Caco-2 (cell line): ENCODE data around the gene GDPD4. TPM values are rescaled to one million over a fixed set of nuclear protein-coding genes. Genes with fewer than 3 reads are reported as not detected.

Experiments used
- BruUV-seq: library from RNA; stranded (reverse); fragments of 400-500 nt; replicated peaks from 2 replicates; lab custom pipeline; 2021; lab: Mats Ljungman, UMichigan
- CTCF ChIA-PET: fragments of 300-600 bp; sonication (Branson Sonifier 250); formaldehyde crosslinking; loops from one replicate; lab custom pipeline; 2022; ENCODE audit warnings: antibody characterized with exemption; lab: Charles Lee
- POLR2A ChIA-PET: fragments of 300-600 bp; sonication (Branson Sonifier 250); formaldehyde crosslinking; loops from one replicate; lab custom pipeline; 2022; ENCODE audit warnings: antibody characterized with exemption; lab: Charles Lee
- DNase-seq, 2 experiments: peaks; one replicate each; pipeline versions ENCODE4 v3.0.0 to v3.0.0-alpha.2; 2020 to 2022
- H3K27me3 ChIP-seq: replicated peaks from 2 replicates; pipeline ENCODE4 v1.6.0; 2011; ENCODE audit warnings: low read length; ENCODE audit not compliant: control insufficient read depth, insufficient read depth
- H3K36me3 ChIP-seq: 2 replicates; pipeline ENCODE4 v1.5.1; 2011; ENCODE audit warnings: low read length; ENCODE audit not compliant: control insufficient read depth, insufficient read depth
- H3K4me1 ChIP-seq: fragments of 250-450 bp; sonication (Bioruptor Pico); 2 replicates; pipeline ENCODE4 v1.5.1; 2020; ENCODE audit warnings: mild to moderate bottlenecking
- H3K4me3 ChIP-seq: 2 replicates; pipeline ENCODE4 v1.5.1; 2011; ENCODE audit warnings: low read depth, mild to moderate bottlenecking, control low read depth, low read length
- H3K9me3 ChIP-seq: fragments of 250-450 bp; sonication (Bioruptor Pico); 2 replicates; pipeline ENCODE4 v1.5.1; 2020; ENCODE audit warnings: mild to moderate bottlenecking, moderate library complexity
- H3K27ac Mint-ChIP-seq: one replicate; pipeline ENCODE4 v1.8.0; 2022; ENCODE audit warnings: mixed read lengths; ENCODE audit not compliant: unreplicated experiment
- H3K27me3 Mint-ChIP-seq: one replicate; pipeline ENCODE4 v1.8.0; 2022; ENCODE audit warnings: mixed read lengths; ENCODE audit not compliant: insufficient read depth, unreplicated experiment
- H3K36me3 Mint-ChIP-seq: one replicate; pipeline ENCODE4 v1.8.0; 2022; ENCODE audit warnings: mild to moderate bottlenecking, mixed read lengths; ENCODE audit not compliant: insufficient read depth, unreplicated experiment
- H3K4me1 Mint-ChIP-seq: one replicate; pipeline ENCODE4 v1.8.0; 2022; ENCODE audit warnings: low read depth, mixed read lengths; ENCODE audit not compliant: unreplicated experiment
- H3K4me3 Mint-ChIP-seq: one replicate; pipeline ENCODE4 v1.8.0; 2022; ENCODE audit warnings: mild to moderate bottlenecking, moderate library complexity, mixed read lengths; ENCODE audit not compliant: unreplicated experiment
- H3K9me3 Mint-ChIP-seq: one replicate; pipeline ENCODE4 v1.8.0; 2022; ENCODE audit warnings: mixed read lengths; ENCODE audit not compliant: unreplicated experiment
- intact Hi-C: fragments of 100-400 bp; cut with micrococcal nuclease; formaldehyde crosslinking; loops from one replicate; pipeline ENCODE4 v1.10.0; 2022; ENCODE audit not compliant: unreplicated experiment
- total RNA-seq: library from RNA; stranded (reverse); gene quantifications from 2 replicates; pipeline ENCODE4 v1.2.3, GENCODE V29; 2022
- TF ChIP-seq, protein P1 (sequence below), 2 experiments: fragments of 200-600 bp in 1 of 2; IDR thresholded peaks; 1 replicate in 1 of 2; 2 replicates in 1 of 2; pipeline versions ENCODE4 v1.5.1 to v1.8.0; 2011 to 2022; ENCODE audit warnings: antibody characterized with exemption in 1 of 2, control low read depth in 1 of 2, inconsistent platforms in 1 of 2, low read depth in 1 of 2, low read length in 1 of 2, mild to moderate bottlenecking in 1 of 2, moderate library complexity in 1 of 2; ENCODE audit not compliant: insufficient read depth in 1 of 2, severe bottlenecking in 1 of 2, unreplicated experiment in 1 of 2

GDPD4 gene
- total RNA-seq, 1 experiment from 2014 or later: not detected

DNA sequence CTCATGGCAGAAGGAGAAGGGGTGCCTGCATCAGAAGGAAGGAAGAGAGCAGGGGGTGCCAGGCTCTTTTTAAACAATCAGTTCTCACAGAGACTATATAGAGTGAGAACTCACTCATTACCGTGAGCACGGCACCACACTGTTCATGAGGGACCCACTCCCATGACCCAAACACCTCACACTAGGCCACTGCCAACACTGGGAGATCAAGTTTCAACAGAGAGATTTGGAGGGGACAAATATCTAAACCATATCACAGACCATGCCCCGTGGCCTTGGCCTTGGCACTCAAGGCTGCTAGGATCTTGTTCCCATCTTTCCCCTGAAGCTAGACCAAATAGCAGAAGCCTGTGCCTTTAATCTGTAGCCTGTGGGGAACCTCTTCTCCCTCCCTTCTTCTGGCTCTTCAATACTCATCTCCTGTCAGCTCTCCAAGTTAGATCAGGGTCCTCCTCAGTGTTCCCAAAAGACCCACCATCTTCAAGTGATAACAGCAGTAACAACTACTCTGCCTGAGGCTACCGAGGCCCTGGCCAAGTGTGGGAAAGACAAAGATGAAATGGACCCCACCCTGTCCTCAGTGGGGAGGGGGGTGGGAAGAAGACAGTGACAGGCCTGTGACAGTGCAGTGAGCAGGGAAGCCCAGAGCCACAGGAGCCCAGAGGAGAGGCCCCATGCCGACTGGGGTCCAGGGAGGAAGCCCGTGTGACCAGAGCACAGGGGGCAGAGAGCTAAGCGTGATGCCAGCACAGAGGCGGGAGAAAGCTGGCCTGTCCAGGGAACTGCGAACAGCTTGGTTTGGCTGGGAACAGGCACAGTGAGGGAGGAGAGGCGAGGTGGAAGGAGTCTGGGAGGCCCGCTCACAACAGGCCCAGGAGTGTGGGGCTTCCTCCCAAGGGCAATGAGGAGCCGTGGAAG lies 100.9 kb downstream of the GDPD4 start:
- BruUV-seq: no TSS peak
- intact Hi-C loops: no loop called here

DNA sequence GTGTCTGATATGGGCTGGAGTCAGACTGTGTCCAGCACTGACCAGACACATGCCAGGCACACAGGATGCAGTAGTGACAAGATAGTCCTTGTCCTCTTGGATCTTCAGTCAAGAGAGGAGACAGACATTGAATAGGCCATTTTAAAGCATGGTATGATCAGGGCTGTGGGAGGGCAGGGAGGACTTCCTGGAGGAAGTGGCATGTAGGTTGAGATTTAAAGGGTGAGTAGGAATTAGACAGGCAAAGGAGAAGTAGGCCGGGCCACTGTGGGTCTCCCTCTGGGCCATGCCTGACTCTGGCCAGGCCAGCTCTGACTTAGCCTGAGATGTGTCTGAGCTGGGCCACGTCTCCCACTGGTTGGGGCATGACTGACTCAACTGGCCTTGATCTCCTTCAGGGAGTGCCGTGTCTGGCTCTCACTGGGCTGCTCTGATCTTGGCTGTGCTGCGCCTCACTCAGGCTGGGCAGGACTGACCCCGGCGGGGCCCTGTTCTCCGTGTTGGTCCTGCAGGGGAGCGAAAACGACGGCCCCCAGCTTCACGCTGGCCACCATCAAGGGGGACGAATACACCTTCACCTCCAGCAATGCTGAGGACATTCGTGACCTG lies 102.2 kb downstream of the GDPD4 start:
- no peaks in the 10 kb centered on the region for H3K27me3 Mint-ChIP-seq

More for the DNA sequence above, 100.9 kb downstream of the GDPD4 start:
- ChIA-PET POLR2A (no interaction called here), CTCF (no interaction called here)
- no peak overlapping the region for H3K4me3 ChIP-seq
- Mint-ChIP-seq H3K9me3 (no peaks in the 10 kb centered on the region), H3K27me3 (no peaks in the 10 kb centered on the region), H3K4me3 (no peak overlapping the region), H3K27ac (no peak overlapping the region), H3K4me1 (no peaks in the 10 kb centered on the region), H3K36me3 (no peaks in the 10 kb centered on the region)
- peak in 1 of 2 experiments; percentile 35 for DNase-seq
- no peaks in the 10 kb centered on the region for H3K27me3 ChIP-seq
- no peaks in the 10 kb centered on the region for H3K9me3 ChIP-seq
- no peaks in the 10 kb centered on the region for H3K4me1 ChIP-seq
- TF ChIP-seq, protein P1, sequence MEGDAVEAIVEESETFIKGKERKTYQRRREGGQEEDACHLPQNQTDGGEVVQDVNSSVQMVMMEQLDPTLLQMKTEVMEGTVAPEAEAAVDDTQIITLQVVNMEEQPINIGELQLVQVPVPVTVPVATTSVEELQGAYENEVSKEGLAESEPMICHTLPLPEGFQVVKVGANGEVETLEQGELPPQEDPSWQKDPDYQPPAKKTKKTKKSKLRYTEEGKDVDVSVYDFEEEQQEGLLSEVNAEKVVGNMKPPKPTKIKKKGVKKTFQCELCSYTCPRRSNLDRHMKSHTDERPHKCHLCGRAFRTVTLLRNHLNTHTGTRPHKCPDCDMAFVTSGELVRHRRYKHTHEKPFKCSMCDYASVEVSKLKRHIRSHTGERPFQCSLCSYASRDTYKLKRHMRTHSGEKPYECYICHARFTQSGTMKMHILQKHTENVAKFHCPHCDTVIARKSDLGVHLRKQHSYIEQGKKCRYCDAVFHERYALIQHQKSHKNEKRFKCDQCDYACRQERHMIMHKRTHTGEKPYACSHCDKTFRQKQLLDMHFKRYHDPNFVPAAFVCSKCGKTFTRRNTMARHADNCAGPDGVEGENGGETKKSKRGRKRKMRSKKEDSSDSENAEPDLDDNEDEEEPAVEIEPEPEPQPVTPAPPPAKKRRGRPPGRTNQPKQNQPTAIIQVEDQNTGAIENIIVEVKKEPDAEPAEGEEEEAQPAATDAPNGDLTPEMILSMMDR (IDR thresholded peaks at IDR 0.05; ENCODE audit: insufficient read depth in 1 of 2, low read depth in 1 of 2, low read length in 1 of 2, severe bottlenecking in 1 of 2, unreplicated experiment in 1 of 2): no peak
- no peaks in the 10 kb centered on the region for H3K36me3 ChIP-seq

DNA sequence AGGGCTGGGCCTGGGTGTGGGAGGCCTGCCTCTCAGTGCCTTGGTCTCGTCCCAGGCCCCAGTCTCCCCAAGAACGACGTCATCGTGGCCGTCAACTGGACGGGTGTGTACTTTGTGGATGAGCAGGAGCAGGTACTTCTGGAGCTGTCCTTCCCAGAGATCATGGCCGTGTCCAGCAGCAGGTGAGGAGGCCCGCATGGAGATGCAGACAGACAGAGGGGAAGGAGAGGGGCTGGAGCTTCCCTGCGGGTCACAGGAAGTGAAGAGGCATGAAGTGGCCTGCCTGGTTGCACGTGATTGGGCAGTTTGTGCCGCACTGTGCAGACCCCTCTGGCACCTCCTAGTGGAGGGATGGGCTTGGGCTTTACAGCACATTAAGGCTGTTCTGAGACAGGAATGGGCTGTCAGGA lies 103.0 kb downstream of the GDPD4 start:
- no peak overlapping the region for H3K4me3 Mint-ChIP-seq
- H3K27me3 ChIP-seq: no peaks in the 10 kb centered on the region
- intact Hi-C loops: loop anchor here (5.0 to 10.0 kb wide), 3 partner anchors 94 to 216 kb away; no protein-coding TSS in a partner anchor
- BruUV-seq: no TSS peak
- ChIA-PET POLR2A (no interaction called here), CTCF (interaction anchor here (1.0 to 1.2 kb wide), 3 partner anchors 12 to 72 kb away, joined by 3 read pairs; no protein-coding TSS in a partner anchor)
- no peaks in the 10 kb centered on the region for H3K4me1 ChIP-seq
- no peak overlapping the region for H3K27ac Mint-ChIP-seq
- no peaks in the 10 kb centered on the region for H3K9me3 Mint-ChIP-seq
- H3K4me3 ChIP-seq: no peak overlapping the region
- H3K36me3 ChIP-seq: no peaks in the 10 kb centered on the region
- TF ChIP-seq, protein P1 (IDR thresholded peaks at IDR 0.05; ENCODE audit: insufficient read depth in 1 of 2, low read depth in 1 of 2, low read length in 1 of 2, severe bottlenecking in 1 of 2, unreplicated experiment in 1 of 2): peak; percentile 53 to 72
- H3K4me1 Mint-ChIP-seq: no peaks in the 10 kb centered on the region
- peak; percentile 68 to 70 for DNase-seq
- no peaks in the 10 kb centered on the region for H3K9me3 ChIP-seq
- H3K36me3 Mint-ChIP-seq: no peaks in the 10 kb centered on the region
- H3K27me3 Mint-ChIP-seq: no peaks in the 10 kb centered on the region

More for the DNA sequence above, 102.2 kb downstream of the GDPD4 start:
- no peaks in the 10 kb centered on the region for H3K27me3 ChIP-seq
- Mint-ChIP-seq H3K4me1 (no peaks in the 10 kb centered on the region), H3K36me3 (no peaks in the 10 kb centered on the region), H3K27ac (no peak overlapping the region), H3K9me3 (no peaks in the 10 kb centered on the region), H3K4me3 (no peak overlapping the region)
- ChIA-PET POLR2A (no interaction called here), CTCF (interaction anchor here (0.6 to 1.2 kb wide), 4 partner anchors 13 to 152 kb away, joined by 3 to 4 read pairs (median 3); no protein-coding TSS in a partner anchor)
- no TSS peak for BruUV-seq
- TF ChIP-seq, protein P1 (IDR thresholded peaks at IDR 0.05; ENCODE audit: insufficient read depth in 1 of 2, low read depth in 1 of 2, low read length in 1 of 2, severe bottlenecking in 1 of 2, unreplicated experiment in 1 of 2): no peak
- H3K9me3 ChIP-seq: no peaks in the 10 kb centered on the region
- DNase-seq: peak in 1 of 2 experiments; percentile 33
- no peaks in the 10 kb centered on the region for H3K4me1 ChIP-seq
- H3K4me3 ChIP-seq: no peak overlapping the region
- intact Hi-C loops: loop anchor here (5.0 to 10.0 kb wide), 3 partner anchors 93 to 216 kb away; no protein-coding TSS in a partner anchor
- H3K36me3 ChIP-seq: no peaks in the 10 kb centered on the region
